ENCODE results near the gene C9orf153.
"Not testable (repeated sequence)": the region's sequence is repeated elsewhere in the genome, so short reads cannot be mapped to it uniquely, and the experiment has no call there.

The C9orf153 gene

GRCh38 chr9:86238861-86239770 lies 20.3 kb downstream of the C9orf153 start:
- H3K9me3 Mint-ChIP-seq: no peaks in the 10 kb centered on the region
- H3K27ac Mint-ChIP-seq: no peak overlapping the region
- H3K36me3 Mint-ChIP-seq: no peaks in the 10 kb centered on the region
- no peaks in the 10 kb centered on the region for H3K4me1 Mint-ChIP-seq
- peaks cover 3% of the 10 kb centered on the region for H3K27me3 Mint-ChIP-seq
- no peak overlapping the region for H3K4me3 Mint-ChIP-seq

GRCh38 chr9:86230858-86231257 lies 28.6 kb downstream of the C9orf153 start:
- Mint-ChIP-seq H3K27me3 (peaks cover 6% of the 10 kb centered on the region), H3K36me3 (no peaks in the 10 kb centered on the region), H3K4me3 (no peak overlapping the region), H3K9me3 (no peaks in the 10 kb centered on the region), H3K27ac (no peak overlapping the region), H3K4me1 (no peaks in the 10 kb centered on the region)

- no peak overlapping the region for H3K27ac Mint-ChIP-seq
- no peaks in the 10 kb centered on the region for H3K4me1 Mint-ChIP-seq
- H3K9me3 Mint-ChIP-seq: no peaks in the 10 kb centered on the region
- no peak overlapping the region for H3K4me3 Mint-ChIP-seq
- H3K27me3 Mint-ChIP-seq: peaks cover 2% of the 10 kb centered on the region
- no peaks in the 10 kb centered on the region for H3K36me3 Mint-ChIP-seq
Measured at GRCh38 chr9:86222667-86223066, 36.8 kb downstream of the C9orf153 start.

GRCh38 chr9:86219606-86220005 lies 39.9 kb downstream of the C9orf153 start:
- Mint-ChIP-seq H3K36me3 (no peaks in the 10 kb centered on the region), H3K4me3 (no peak overlapping the region), H3K27ac (no peak overlapping the region), H3K27me3 (peaks cover 2% of the 10 kb centered on the region), H3K4me1 (no peaks in the 10 kb centered on the region), H3K9me3 (no peaks in the 10 kb centered on the region)

- Mint-ChIP-seq H3K4me3 (no peak overlapping the region), H3K9me3 (no peaks in the 10 kb centered on the region), H3K27me3 (no peaks in the 10 kb centered on the region), H3K27ac (no peak overlapping the region), H3K4me1 (no peaks in the 10 kb centered on the region), H3K36me3 (no peaks in the 10 kb centered on the region)
Measured at GRCh38 chr9:86217076-86217755, 42.2 kb downstream of the C9orf153 start.

- Mint-ChIP-seq H3K27ac (no peak overlapping the region), H3K36me3 (no peaks in the 10 kb centered on the region), H3K27me3 (peaks cover under 1% of the 10 kb centered on the region), H3K4me3 (no peak overlapping the region), H3K4me1 (no peaks in the 10 kb centered on the region), H3K9me3 (no peaks in the 10 kb centered on the region)
Measured at GRCh38 chr9:86207193-86207592, 52.3 kb downstream of the C9orf153 start.

- Mint-ChIP-seq H3K4me3 (no peak overlapping the region), H3K27ac (no peak overlapping the region), H3K36me3 (no peaks in the 10 kb centered on the region), H3K4me1 (no peaks in the 10 kb centered on the region), H3K9me3 (no peaks in the 10 kb centered on the region), H3K27me3 (peaks cover 6% of the 10 kb centered on the region)
Measured at GRCh38 chr9:86202338-86202882, 57.0 kb downstream of the C9orf153 start.

GRCh38 chr9:86201474-86202337 lies 57.8 kb downstream of the C9orf153 start:
- H3K4me3 Mint-ChIP-seq: no peak overlapping the region
- no peaks in the 10 kb centered on the region for H3K9me3 Mint-ChIP-seq
- H3K36me3 Mint-ChIP-seq: no peaks in the 10 kb centered on the region
- no peak overlapping the region for H3K27ac Mint-ChIP-seq
- H3K4me1 Mint-ChIP-seq: no peaks in the 10 kb centered on the region
- peaks cover 6% of the 10 kb centered on the region for H3K27me3 Mint-ChIP-seq

- no peak overlapping the region for H3K4me3 Mint-ChIP-seq
- H3K9me3 Mint-ChIP-seq: no peaks in the 10 kb centered on the region
- no peak overlapping the region for H3K27ac Mint-ChIP-seq
- H3K36me3 Mint-ChIP-seq: no peaks in the 10 kb centered on the region
- H3K4me1 Mint-ChIP-seq: no peaks in the 10 kb centered on the region
- peaks cover 6% of the 10 kb centered on the region for H3K27me3 Mint-ChIP-seq
Measured at GRCh38 chr9:86200599-86201162, 58.8 kb downstream of the C9orf153 start.

GRCh38 chr9:86193088-86193487 lies 66.4 kb downstream of the C9orf153 start:
- H3K4me1 Mint-ChIP-seq: no peaks in the 10 kb centered on the region
- no peak overlapping the region for H3K4me3 Mint-ChIP-seq
- H3K27ac Mint-ChIP-seq: no peak overlapping the region
- peaks cover 6% of the 10 kb centered on the region for H3K36me3 Mint-ChIP-seq
- peaks cover 10% of the 10 kb centered on the region for H3K9me3 Mint-ChIP-seq
- H3K27me3 Mint-ChIP-seq: peaks cover 4% of the 10 kb centered on the region

- H3K4me1 Mint-ChIP-seq, H3K27me3 Mint-ChIP-seq, H3K36me3 Mint-ChIP-seq, H3K27ac Mint-ChIP-seq, H3K4me3 Mint-ChIP-seq: not testable (repeated sequence)
- H3K9me3 Mint-ChIP-seq: peaks cover 10% of the 10 kb centered on the region
Measured at GRCh38 chr9:86190700-86191099, 68.8 kb downstream of the C9orf153 start.

GRCh38 chr9:86187121-86187520 lies 72.3 kb downstream of the C9orf153 start:
- Mint-ChIP-seq H3K36me3 (no peaks in the 10 kb centered on the region), H3K9me3 (peaks cover 5% of the 10 kb centered on the region), H3K27me3 (no peaks in the 10 kb centered on the region), H3K4me3 (no peak overlapping the region), H3K27ac (no peak overlapping the region), H3K4me1 (no peaks in the 10 kb centered on the region)

- no peaks in the 10 kb centered on the region for H3K36me3 Mint-ChIP-seq
- H3K4me1 Mint-ChIP-seq: no peaks in the 10 kb centered on the region
- H3K9me3 Mint-ChIP-seq: peaks cover 5% of the 10 kb centered on the region
- H3K4me3 Mint-ChIP-seq: no peak overlapping the region
- no peak overlapping the region for H3K27ac Mint-ChIP-seq
- no peaks in the 10 kb centered on the region for H3K27me3 Mint-ChIP-seq
Measured at GRCh38 chr9:86186696-86187095, 72.8 kb downstream of the C9orf153 start.

GRCh38 chr9:86185872-86186271 lies 73.6 kb downstream of the C9orf153 start:
- no peaks in the 10 kb centered on the region for H3K27me3 Mint-ChIP-seq
- H3K9me3 Mint-ChIP-seq: no peaks in the 10 kb centered on the region
- no peak overlapping the region for H3K4me3 Mint-ChIP-seq
- no peaks in the 10 kb centered on the region for H3K4me1 Mint-ChIP-seq
- no peak overlapping the region for H3K27ac Mint-ChIP-seq
- no peaks in the 10 kb centered on the region for H3K36me3 Mint-ChIP-seq

GRCh38 chr9:86184138-86184524 lies 75.3 kb downstream of the C9orf153 start:
- Mint-ChIP-seq H3K9me3 (no peaks in the 10 kb centered on the region), H3K27ac (no peak overlapping the region), H3K4me3 (no peak overlapping the region), H3K36me3 (no peaks in the 10 kb centered on the region), H3K27me3 (no peaks in the 10 kb centered on the region), H3K4me1 (no peaks in the 10 kb centered on the region)
